Heart left ventricle (tissue), 13 donors: ENCODE results near the gene AHDC1.

Experiments
- CTCF ChIP-seq, 12 donors: fragments of 200-600 bp; sonication (generic) in 4 of 12; IDR thresholded peaks; one replicate each; pipeline versions ENCODE4 v1.5.0 to v1.8.0; 2018 to 2022; ENCODE audit warnings: antibody characterized with exemption in 12 of 12, mild to moderate bottlenecking in 5 of 12
- POLR2A ChIP-seq, 2 donors: fragments of 450-650 bp; IDR thresholded peaks; one replicate each; pipeline ENCODE4 v1.6.1; 2017; ENCODE audit warnings: antibody characterized with exemption in 2 of 2, mild to moderate bottlenecking in 2 of 2, moderate library complexity in 2 of 2
- donor health status: ischemic (EF 13 %, LVEDD 7.1; RV severe dilation, severe dysfunction).
- donor health status: DM: no; HTN: yes; CAD: no.
- donor health status: DM: no; HTN: no; CAD: no.
- donor health status: ischemic (EF 25% LVEDD 6.9; RV normal size, moderate dysfunction).
- donor health status: ischemic (EF 25% LVEDD 5.7; RV mildly dilated, moderate dysfunction).
- donor health status: ischemic (EF 35%, LVEDD 5.7; RV mildly dilated, moderate dysfunction).
- donor health status: nonischemic (EF 11% LVEDD 7.7; RV severe dilation, severe dysfunction).
- donor health status: DM: yes; HTN: yes; CAD: no.
- donor health status: PGD.
- donor health status: ischemic (EF 29% LVEDD 5.4; RV normal size, mild dysfunction).
- donor health status: nonischemic (EF 23%, LVEDD 6.1; RV moderate dilation, normal function).

- TF ChIP-seq POLR2A (IDR thresholded peaks at IDR 0.05), result no peak
- TF ChIP-seq CTCF (IDR thresholded peaks at IDR 0.05), result no peak
Measured at GRCh38 chr1:27570784-27571183, 33.2 kb downstream of the AHDC1 start.
